GM12878 (cell line): Measurements from ENCODE around the gene KCNA2.

Source experiments
- CEBPB ChIP-seq, 2 experiments: fragments of 150-350 bp in 1 of 2; IDR thresholded peaks; 2 replicates each; pipeline ENCODE4 v1.6.1; 2012 to 2014; ENCODE audit warnings: low read depth in 2 of 2, low read length in 2 of 2, borderline replicate concordance in 1 of 2, inconsistent platforms in 1 of 2
- CHD1 ChIP-seq: IDR thresholded peaks from 2 replicates; pipeline ENCODE4 v1.6.1; 2012; ENCODE audit warnings: low read depth, low read length, improper control_type of control experiment
- CTCF ChIP-seq, 3 experiments: IDR thresholded peaks in 2 of 3; conservative IDR thresholded peaks in 1 of 3; 2 replicates each; pipeline ENCODE4 v1.5.1; 2011; ENCODE audit warnings: low read depth in 3 of 3, low read length in 3 of 3, mild to moderate bottlenecking in 3 of 3, control low read depth in 2 of 3, moderate library complexity in 2 of 3, inconsistent platforms in 1 of 3, mixed read lengths in 1 of 3; ENCODE audit not compliant: control insufficient read depth in 2 of 3, insufficient read depth in 1 of 3; ENCODE audit errors: extremely low read depth in 1 of 3
- FOXK2 ChIP-seq: fragments of 450-650 bp; IDR thresholded peaks from 2 replicates; pipeline ENCODE4 v1.6.1; 2017; ENCODE audit warnings: mild to moderate bottlenecking, moderate library complexity
- HDAC2 ChIP-seq: fragments of 200-600 bp; sonication (generic); IDR thresholded peaks from 2 replicates; pipeline ENCODE4 v1.6.1; 2017
- MLLT1 ChIP-seq: fragments of 450-650 bp; IDR thresholded peaks from 2 replicates; pipeline ENCODE4 v1.6.1; 2016; ENCODE audit warnings: mild to moderate bottlenecking
- NFYB ChIP-seq: IDR thresholded peaks from 2 replicates; pipeline ENCODE4 v1.6.1; 2011; ENCODE audit warnings: low read depth, mild to moderate bottlenecking, low read length, improper control_type of control experiment, moderate library complexity; ENCODE audit not compliant: insufficient read depth
- RCOR1 ChIP-seq: conservative IDR thresholded peaks from 2 replicates; pipeline ENCODE4 v1.6.1; 2012; ENCODE audit warnings: low read depth, low read length, improper control_type of control experiment
- SP1 ChIP-seq: IDR thresholded peaks from one replicate; pipeline ENCODE4 v1.6.1; 2011; ENCODE audit warnings: low read depth, low read length
- TAF1 ChIP-seq: IDR thresholded peaks from 2 replicates; pipeline ENCODE4 v1.6.1; 2011; ENCODE audit warnings: mild to moderate bottlenecking, low read depth, low read length, borderline replicate concordance
- YY1 ChIP-seq: IDR thresholded peaks from 2 replicates; pipeline ENCODE4 v1.6.1; 2011; ENCODE audit warnings: low read depth, mild to moderate bottlenecking, low read length

- TF ChIP-seq RCOR1 (no peak), NFYB (no peak), CTCF (IDR thresholded peaks at IDR 0.05 in 2 of 3, conservative IDR thresholded peaks at IDR 0.05 in 1 of 3; ENCODE audit: control insufficient read depth in 2 of 3, extremely low read depth in 1 of 3, insufficient read depth in 1 of 3, low read depth in 3 of 3, low read length in 3 of 3) (no peak), CHD1 (no peak), FOXK2 (no peak), MLLT1 (no peak), TAF1 (no peak), CEBPB (IDR thresholded peaks at IDR 0.05; ENCODE audit: borderline replicate concordance in 1 of 2, low read depth in 2 of 2, low read length in 2 of 2) (no peak), YY1 (no peak), HDAC2 (no peak), SP1 (no peak)
Measured at GRCh38 chr1:110559157-110559556, 47.0 kb downstream of the KCNA2 start.
